Ectodermal cell (in vitro differentiated cells): ENCODE results near the gene PKN3.
A peak's percentile ranks its signal among the peaks of the same experiment; 100 is the strongest.

Source experiments
- H3K27ac ChIP-seq: 2 replicates; pipeline ENCODE4 v1.7.0; 2013; ENCODE audit warnings: mild to moderate bottlenecking, low read depth, low read length; ENCODE audit not compliant: insufficient read depth, poor library complexity, severe bottlenecking
- H3K27me3 ChIP-seq: 2 replicates; pipeline ENCODE4 v1.7.0; 2013; ENCODE audit warnings: mild to moderate bottlenecking, low read length; ENCODE audit not compliant: insufficient read depth, control insufficient read depth, poor library complexity, severe bottlenecking
- H3K36me3 ChIP-seq: one replicate; pipeline ENCODE4 v1.7.0; 2013; ENCODE audit warnings: low read length; ENCODE audit not compliant: control insufficient read depth, insufficient read depth
- H3K4me1 ChIP-seq: one replicate; pipeline ENCODE4 v1.7.0; 2013; ENCODE audit warnings: low read length; ENCODE audit not compliant: control insufficient read depth, insufficient read depth
- H3K4me3 ChIP-seq: 2 replicates; pipeline ENCODE4 v1.7.0; 2013; ENCODE audit warnings: low read depth, low read length, control low read depth; ENCODE audit not compliant: insufficient read depth
- H3K9me3 ChIP-seq: 2 replicates; pipeline ENCODE4 v1.7.0; 2013; ENCODE audit warnings: mild to moderate bottlenecking, low read length, moderate library complexity; ENCODE audit not compliant: control insufficient read depth
- WGBS, 2 experiments: methylation state at CpG; one replicate each; pipeline ENCODE4 v1.1.7; 2013; ENCODE audit warnings: missing lambda C conversion rate in 2 of 2; 5-methylcytosine and 5-hydroxymethylcytosine counted together

The PKN3 gene

DNA sequence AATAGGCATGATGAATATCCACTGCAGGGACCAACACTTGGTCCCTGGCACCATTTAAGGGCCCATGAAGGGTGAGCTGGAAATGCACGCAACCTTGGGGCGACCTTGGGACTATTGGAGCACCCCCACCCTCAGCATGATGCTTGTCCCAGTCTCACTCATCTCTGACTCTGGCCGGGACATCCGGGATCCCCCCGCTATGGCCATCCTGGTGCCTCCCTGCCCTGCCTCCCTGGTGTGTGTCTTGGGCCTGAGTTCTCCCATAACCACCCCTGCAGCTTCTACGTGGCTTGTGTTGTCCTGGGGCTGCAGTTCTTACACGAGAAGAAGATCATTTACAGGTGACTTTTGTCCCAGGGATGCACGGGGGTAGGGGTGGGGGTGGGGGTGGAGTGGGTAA is 15.7 kb downstream of the PKN3 start:
- H3K36me3 ChIP-seq = peaks cover 4% of the 10 kb centered on the region
- no peaks in the 10 kb centered on the region for H3K9me3 ChIP-seq
- H3K4me1 ChIP-seq = peaks cover 2% of the 10 kb centered on the region
- no peaks in the 10 kb centered on the region for H3K27me3 ChIP-seq
- H3K4me3 ChIP-seq = no peak overlapping the region
- H3K27ac ChIP-seq = no peak overlapping the region
- 90 to 92% methylated on average over 8 of the region's 8 CpGs for WGBS, 2 experiments

DNA sequence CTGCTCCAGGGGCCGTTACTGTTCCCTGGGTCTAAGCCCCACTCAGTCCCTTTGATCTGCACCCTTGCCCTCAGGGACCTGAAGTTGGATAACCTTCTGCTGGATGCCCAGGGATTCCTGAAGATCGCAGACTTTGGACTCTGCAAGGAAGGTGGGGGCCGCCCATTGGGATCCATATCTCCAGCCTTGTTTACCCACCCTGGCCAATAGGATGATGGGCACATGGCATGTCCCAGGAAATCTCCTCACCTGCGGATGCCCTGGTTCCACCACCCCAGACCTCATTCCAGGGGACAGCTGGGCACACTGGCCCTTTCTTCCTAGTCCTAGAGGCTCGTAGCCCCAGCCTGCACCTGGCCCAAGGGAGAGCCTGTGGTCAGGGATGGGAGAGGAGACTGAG is 16.2 kb downstream of the PKN3 start:
- H3K27me3 ChIP-seq = no peaks in the 10 kb centered on the region
- H3K9me3 ChIP-seq = no peaks in the 10 kb centered on the region
- 91% methylated on average over 5 of the region's 5 CpGs for WGBS, 2 experiments

DNA sequence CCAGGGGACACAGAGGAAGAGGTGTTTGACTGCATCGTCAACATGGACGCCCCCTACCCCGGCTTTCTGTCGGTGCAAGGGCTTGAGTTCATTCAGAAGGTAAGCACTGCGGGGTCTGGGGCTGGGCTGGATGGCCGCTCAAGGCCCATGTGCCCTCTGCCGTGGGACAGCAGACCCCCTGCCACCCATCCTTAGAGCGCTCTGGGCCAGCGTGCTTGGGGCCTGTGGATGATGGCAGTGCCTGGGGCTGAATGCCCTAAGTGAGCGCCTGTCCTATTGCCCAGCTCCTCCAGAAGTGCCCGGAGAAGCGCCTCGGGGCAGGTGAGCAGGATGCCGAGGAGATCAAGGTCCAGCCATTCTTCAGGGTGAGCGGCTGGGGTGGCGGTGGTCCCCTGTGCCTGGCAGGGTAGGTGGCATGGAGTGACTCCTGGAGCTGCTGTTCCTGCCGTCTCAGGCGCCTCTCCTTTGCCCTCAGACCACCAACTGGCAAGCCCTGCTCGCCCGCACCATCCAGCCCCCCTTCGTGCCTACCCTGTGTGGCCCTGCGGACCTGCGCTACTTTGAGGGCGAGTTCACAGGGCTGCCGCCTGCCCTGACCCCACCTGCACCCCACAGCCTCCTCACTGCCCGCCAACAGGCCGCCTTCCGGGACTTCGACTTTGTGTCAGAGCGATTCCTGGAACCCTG is 17.8 kb downstream of the PKN3 start:
- H3K36me3 ChIP-seq = no peaks in the 10 kb centered on the region
- 93 to 94% methylated on average over 30 of the region's 30 CpGs for WGBS, 2 experiments
- H3K27ac ChIP-seq = no peak overlapping the region
- no peaks in the 10 kb centered on the region for H3K27me3 ChIP-seq
- H3K9me3 ChIP-seq = no peaks in the 10 kb centered on the region
- H3K4me1 ChIP-seq = peaks cover 7% of the 10 kb centered on the region
- H3K4me3 ChIP-seq = no peak overlapping the region

More for the DNA sequence above, 16.2 kb downstream of the PKN3 start:
- H3K4me3 ChIP-seq = no peak overlapping the region
- H3K27ac ChIP-seq = no peak overlapping the region
- H3K4me1 ChIP-seq = peaks cover 6% of the 10 kb centered on the region
- peaks cover 4% of the 10 kb centered on the region for H3K36me3 ChIP-seq

DNA sequence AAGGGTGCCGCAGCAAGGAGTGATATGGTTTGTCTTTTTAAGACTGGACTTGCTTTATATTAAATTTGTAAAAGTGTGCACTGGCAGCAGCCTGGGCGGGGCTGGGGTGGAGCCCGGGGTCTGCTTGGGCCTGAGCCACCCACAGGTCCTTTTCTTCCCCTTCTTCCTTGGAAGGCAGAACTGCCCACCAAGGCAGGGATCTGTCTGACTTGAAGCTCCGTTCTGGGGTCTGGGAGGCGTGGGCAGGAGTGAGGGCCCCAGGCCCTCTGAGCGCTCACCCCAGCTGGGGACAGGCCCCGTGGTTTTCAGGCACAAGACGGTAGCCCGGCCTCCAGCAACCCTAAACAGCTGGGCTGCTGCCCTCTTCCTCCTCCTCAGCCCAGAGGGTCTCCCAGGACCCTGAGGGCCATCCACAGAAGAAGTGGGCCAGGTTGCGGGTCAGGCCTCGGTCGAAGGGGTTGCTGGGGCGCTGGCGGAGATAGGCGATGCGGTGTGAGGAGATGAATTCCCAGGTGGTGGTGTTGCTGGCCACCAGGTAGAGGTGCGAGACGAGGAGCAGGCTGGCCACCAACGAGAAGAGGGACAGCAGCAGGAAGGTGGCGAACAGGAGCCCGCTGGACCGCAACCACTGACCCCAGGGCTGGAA is 18.7 kb downstream of the PKN3 start:
- H3K4me3 ChIP-seq = no peak overlapping the region
- no peaks in the 10 kb centered on the region for H3K9me3 ChIP-seq
- H3K27ac ChIP-seq = no peak overlapping the region
- H3K27me3 ChIP-seq = no peaks in the 10 kb centered on the region
- H3K4me1 ChIP-seq = peaks cover 7% of the 10 kb centered on the region
- no peaks in the 10 kb centered on the region for H3K36me3 ChIP-seq
- 95% methylated on average over 22 of the region's 22 CpGs for WGBS, 2 experiments

DNA sequence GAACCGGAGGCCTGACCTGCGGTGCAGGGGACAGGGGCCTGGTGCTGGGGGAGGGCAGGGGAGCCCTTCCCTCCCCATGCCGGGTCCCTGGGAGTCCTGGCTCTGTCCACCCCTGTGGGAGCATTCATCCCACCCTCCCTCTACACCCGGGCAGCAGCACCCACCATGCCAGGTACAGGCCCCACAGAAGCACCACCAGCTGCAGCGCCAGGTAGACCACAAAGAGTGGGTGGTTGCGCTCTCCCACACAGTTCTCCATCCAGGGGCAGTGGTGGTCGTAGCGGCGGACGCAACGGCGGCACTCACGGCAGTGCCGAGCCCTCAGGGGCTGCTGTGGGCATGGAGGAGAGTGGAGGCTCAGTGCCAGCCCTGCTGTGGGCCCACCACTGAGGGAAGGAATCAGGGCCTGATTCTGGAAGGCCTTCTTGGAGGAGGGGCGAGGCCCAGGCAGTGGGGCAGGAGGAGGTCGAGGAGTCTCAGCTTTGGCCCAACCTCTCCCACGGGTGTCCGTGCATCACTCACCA is 19.2 kb downstream of the PKN3 start:
- WGBS, 2 experiments = 95 to 96% methylated on average over 18 of the region's 18 CpGs
- H3K27me3 ChIP-seq = no peaks in the 10 kb centered on the region
- no peaks in the 10 kb centered on the region for H3K36me3 ChIP-seq

DNA sequence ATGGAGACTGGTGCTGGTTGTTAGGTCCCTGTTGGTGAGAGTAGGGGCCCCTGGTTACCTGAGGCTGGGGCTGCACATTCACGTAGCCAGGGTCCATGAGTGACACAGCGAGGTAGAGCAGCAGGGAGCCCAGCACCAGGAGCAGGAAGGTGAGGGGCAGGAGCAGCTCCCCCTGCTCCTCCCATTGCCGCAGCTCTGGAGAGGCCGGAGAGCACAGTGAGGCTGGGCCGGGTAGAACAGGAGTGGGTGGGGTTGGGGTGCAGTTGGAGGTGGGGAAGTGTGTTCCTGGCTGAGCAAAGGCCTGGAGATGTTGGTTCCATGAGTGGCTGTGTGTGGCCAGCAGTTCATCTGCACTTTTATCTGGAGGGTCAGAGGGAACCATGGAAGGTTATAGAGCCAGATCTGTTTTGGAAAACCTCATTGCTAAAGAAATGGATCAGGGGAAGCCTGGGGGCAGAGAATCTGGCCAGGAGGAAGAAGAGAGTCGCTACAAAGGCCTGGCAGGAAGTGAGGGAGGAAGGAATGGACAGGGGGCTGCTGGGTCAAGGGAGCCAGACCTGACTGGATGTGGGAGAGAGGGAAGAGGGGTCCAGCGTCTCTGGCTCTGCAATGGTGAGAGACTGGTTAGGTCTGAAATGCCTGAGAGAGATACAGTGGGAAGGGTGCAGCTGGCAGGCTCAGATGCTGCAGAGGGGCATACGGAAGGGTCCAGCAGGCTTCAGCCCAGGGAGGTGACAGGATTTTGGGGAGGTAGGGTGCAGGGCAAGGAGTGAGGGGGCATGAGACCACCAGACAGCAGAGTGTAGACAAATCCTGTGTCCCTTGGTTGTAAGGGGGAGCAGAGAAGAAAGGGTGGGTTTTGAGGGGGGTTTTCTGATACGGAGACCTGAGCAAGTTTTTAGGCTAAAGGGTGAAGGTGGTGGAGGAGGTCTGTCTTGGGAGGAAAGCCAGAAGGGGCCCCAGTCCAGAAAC is 20.4 kb downstream of the PKN3 start:
- WGBS, 2 experiments = 85 to 86% methylated on average over 9 of the region's 9 CpGs
- Histone ChIP-seq H3K27ac (no peak overlapping the region), H3K4me3 (peak overlapping the region; percentile 53)

More for the DNA sequence above, 19.2 kb downstream of the PKN3 start:
- Histone ChIP-seq H3K4me3 (no peak overlapping the region), H3K27ac (no peak overlapping the region), H3K4me1 (peaks cover 7% of the 10 kb centered on the region), H3K9me3 (no peaks in the 10 kb centered on the region)

DNA sequence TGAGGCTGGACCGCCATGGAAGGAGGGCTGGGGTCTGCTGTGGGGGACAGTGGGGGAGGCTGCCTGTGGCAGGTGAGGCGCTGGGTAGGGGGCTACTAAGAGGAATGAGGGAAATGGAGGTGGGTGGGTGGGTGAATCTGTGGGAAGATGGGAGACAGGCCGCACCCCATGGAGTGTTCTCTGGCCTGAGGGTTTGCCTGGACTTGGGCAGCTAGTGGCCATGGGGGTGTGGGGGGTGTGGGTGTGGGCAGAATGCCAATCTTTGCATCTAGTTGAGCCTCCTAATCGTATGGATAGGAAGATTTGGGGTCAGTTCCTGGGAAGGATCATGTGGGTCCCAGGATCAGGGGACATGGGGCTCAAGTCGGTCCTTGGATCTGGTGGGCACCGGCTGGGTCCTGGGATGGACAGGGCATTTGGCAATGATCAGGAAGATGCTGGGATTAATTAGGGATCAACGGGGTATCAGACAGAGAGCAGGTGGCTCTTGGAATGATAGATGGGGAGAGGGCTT is 21.1 kb downstream of the PKN3 start:
- Histone ChIP-seq H3K36me3 (no peaks in the 10 kb centered on the region), H3K4me1 (peaks cover 7% of the 10 kb centered on the region), H3K27me3 (no peaks in the 10 kb centered on the region), H3K9me3 (no peaks in the 10 kb centered on the region), H3K4me3 (peak overlapping the region; percentile 53), H3K27ac (no peak overlapping the region)
- WGBS, 2 experiments = 44 to 46% methylated on average over 7 of the region's 7 CpGs

More for the DNA sequence above, 20.4 kb downstream of the PKN3 start:
- Histone ChIP-seq H3K4me1 (peaks cover 7% of the 10 kb centered on the region), H3K36me3 (no peaks in the 10 kb centered on the region), H3K9me3 (no peaks in the 10 kb centered on the region), H3K27me3 (no peaks in the 10 kb centered on the region)

DNA sequence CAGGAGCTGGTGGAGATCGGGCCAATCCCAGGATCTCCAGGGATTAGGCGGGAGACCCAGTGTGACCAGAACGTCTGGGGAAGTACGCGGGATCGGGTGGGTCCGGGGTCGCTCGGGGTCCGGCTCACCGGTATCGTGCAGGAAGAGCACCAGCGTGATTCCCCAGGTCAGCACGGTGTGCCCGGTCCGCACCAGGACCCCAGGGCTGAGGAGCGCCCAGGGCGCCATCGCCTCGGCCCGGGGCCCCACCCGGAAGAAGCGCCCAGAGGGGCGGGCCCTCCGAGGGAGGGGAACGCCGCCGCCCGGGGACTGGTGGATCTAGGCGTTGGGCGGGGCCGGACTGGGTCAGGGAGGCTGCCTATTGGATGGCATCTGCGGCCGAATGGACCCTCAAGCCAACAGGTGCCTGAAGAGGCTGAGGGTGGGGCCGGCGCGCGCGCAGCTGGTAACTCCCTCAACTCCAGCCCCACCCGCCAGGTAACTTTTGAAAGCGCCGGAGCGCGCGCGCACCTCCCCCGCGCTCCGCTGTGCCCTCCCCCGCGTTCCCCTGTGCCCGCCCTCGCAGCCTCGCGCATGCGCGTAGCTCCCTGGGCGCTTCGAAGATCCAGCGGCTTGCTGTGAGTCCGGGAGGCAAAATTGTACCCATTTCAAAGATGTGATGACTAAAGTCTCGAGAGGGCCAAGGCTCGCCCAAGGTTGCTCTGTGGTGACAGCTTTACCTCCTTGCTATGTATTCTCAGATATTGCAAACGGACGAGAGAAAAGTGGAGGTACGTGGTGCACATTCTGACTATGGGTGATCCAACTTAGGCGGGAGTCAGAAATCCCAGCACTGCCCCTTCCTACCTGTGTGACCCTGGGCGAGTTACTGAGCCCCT is 21.8 kb downstream of the PKN3 start, which contains the start of gene ZDHHC12:
TSS of gene ZDHHC12 (minus strand) at position 262 of the 878 bp plus-strand sequence. CDS start at position 228, 34 bp downstream.
- 3% methylated on average over 68 of the region's 68 CpGs for WGBS, 2 experiments
- Histone ChIP-seq H3K27ac (peak within 1 kb of the TSS; percentile 29), H3K27me3 (no peaks in the 10 kb centered on the region), H3K4me3 (peak within 1 kb of the TSS; percentile 53), H3K36me3 (no peaks in the 10 kb centered on the region), H3K9me3 (no peaks in the 10 kb centered on the region), H3K4me1 (peaks cover 7% of the 10 kb centered on the region)

DNA sequence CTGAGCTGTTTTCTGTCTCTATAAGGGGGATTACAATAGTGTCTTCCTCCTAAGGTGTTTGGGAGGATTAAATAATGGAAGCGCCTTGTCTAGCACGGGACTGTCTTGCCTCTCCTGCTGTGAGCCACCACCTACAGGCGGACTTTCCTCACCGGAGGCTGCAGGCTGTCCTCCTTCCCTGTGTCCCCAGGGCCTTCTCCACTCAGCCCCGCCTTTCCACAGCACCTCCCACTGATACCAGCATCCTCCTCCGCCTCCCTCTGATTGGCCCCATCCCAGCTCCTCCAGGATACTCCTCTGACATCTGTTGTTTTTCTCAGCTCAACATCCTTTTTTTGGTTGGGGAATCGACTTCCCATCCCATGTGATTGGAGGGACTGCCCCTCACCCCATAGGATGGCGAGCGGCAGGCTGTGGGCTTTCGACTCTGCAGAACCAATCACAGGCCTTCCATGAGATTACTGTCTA is 22.5 kb downstream of the PKN3 start:
- WGBS, 2 experiments = 34 to 39% methylated on average over 10 of the region's 10 CpGs
- H3K9me3 ChIP-seq = no peaks in the 10 kb centered on the region
- H3K27me3 ChIP-seq = no peaks in the 10 kb centered on the region
- H3K4me1 ChIP-seq = peaks cover 7% of the 10 kb centered on the region
- H3K27ac ChIP-seq = peak overlapping the region; percentile 29
- H3K4me3 ChIP-seq = peak overlapping the region; percentile 53
- no peaks in the 10 kb centered on the region for H3K36me3 ChIP-seq
